ENCODE data around the gene INPP5F.

GRCh38 chr10:119694608-119695007 lies 31.2 kb upstream of the INPP5F start:
- TF ChIP-seq POLR2A (IDR thresholded peaks at IDR 0.05) = no peak
- TF ChIP-seq CTCF (IDR thresholded peaks at IDR 0.05) = no peak

Data from right lobe of liver (tissue), 4 donors.